GM12891 (cell line): Measurements from ENCODE around the gene ACKR3.

Experiments used
- DNase-seq: peaks from one replicate; pipeline ENCODE4 v3.0.0; 2011; ENCODE audit warnings: low spot score; ENCODE audit not compliant: insufficient read length
- FAIRE-seq: peaks from 2 replicates; lab custom pipeline; 2011; peaks lifted over from hg19 to GRCh38; lab: Jason Lieb, UNC
- PAX5 ChIP-seq: IDR thresholded peaks from 2 replicates; pipeline ENCODE4 v1.6.1; 2011; ENCODE audit warnings: low read length, moderate library complexity, mild to moderate bottlenecking; ENCODE audit not compliant: insufficient read depth, severe bottlenecking
- POLR2A ChIP-seq: IDR thresholded peaks from 2 replicates; pipeline ENCODE4 v1.6.1; 2011; ENCODE audit warnings: low read depth, low read length, control low read depth
- POLR2AphosphoS5 ChIP-seq: IDR thresholded peaks from 2 replicates; pipeline ENCODE4 v1.6.1; 2011; ENCODE audit warnings: low read depth, low read length, control low read depth
- POU2F2 ChIP-seq: IDR thresholded peaks from 2 replicates; pipeline ENCODE4 v1.6.1; 2011; ENCODE audit warnings: low read depth, mild to moderate bottlenecking, control low read depth, low read length, moderate library complexity
- SPI1 ChIP-seq: IDR thresholded peaks from 2 replicates; pipeline ENCODE4 v1.6.1; 2011; ENCODE audit warnings: low read depth, low read length, control low read depth
- TAF1 ChIP-seq: IDR thresholded peaks from 2 replicates; pipeline ENCODE4 v1.6.1; 2011; ENCODE audit warnings: low read depth, low read length, control low read depth

Gene ACKR3

DNA sequence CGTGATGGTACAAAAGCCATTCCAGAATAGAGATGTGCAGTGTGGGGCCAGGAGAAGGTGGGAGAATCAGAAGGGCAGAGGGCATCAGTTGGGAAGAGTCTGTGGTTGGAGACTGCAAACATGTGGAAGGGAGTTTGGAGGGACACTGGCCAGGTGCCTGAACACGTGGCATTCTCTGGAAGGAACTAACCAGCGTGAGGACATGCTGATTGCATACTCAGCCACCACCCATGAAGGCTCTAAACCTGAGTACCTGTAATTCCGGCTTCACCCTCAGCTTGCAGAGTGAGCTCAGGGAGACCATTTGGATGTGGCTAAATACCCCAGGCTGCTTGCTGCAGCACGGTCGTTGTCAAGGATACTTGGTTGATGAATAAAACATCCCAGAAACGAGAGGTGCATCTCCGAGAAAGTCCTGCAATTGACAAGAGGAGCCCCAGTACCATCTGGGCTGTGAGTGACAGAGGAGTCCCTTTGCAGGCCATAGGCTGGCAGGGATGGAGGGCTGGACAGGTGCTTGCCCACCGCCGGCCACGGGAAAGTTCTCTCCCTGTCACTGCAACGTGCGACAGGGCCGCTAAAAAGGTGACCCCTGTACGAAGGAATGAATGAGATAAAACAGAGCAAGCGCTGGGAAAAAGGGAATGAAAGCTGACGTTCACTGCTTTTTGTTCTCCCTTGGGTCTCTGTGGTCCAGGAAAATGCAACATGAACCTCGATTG lies 5.0 kb downstream of the ACKR3 start:
- FAIRE-seq (no peak), DNase-seq (no peak)
- no peak for TF ChIP-seq POLR2AphosphoS5
- no peak for TF ChIP-seq PAX5
- TF ChIP-seq POU2F2 = no peak
- TF ChIP-seq TAF1 = no peak
- TF ChIP-seq POLR2A = no peak

DNA sequence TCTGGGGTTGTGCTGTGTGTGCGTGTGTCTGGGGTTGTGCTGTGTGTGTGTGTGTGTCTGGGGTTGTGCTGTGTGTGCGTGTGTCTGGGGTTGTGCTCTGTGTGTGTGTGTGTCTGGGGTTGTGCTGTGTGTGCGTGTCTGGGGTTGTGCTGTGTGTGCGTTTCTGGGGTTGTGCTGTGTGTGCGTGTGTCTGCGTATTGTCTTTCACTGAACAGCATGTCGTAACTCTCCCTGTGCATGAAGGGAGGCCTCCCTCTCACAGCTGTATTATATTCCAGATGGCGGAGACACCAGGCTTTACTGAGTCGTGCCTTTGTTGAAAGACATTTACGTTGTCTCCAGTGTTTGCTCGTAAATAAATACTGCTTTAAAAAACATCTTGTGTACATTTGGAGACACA lies 5.9 kb downstream of the ACKR3 start:
- FAIRE-seq = no peak

DNA sequence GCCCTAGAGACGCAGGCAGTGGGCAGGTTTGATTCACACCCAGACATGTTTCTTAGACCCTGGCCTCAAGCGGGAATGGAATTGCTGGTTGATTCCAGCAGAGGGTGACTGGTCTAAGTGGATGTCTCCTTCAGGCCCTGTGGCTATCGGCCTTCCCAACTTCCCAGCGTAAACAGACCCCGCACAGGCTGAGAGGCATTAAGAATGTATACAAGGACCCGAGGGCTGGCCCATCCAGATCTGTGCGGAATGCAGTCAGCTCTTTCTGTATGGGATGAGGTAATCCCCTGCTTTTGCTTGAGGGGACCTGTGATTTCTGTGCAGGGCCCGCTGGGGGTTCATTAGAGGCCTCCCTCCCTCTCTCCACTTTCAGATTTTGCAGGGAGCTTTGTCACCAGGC lies 6.5 kb downstream of the ACKR3 start:
- DNase-seq (no peak), FAIRE-seq (no peak)
- TF ChIP-seq SPI1 = no peak

More for the DNA sequence above, 5.9 kb downstream of the ACKR3 start:
- TF ChIP-seq POU2F2 = no peak
- TF ChIP-seq PAX5 = no peak
- no peak for TF ChIP-seq POLR2A
- no peak for TF ChIP-seq POLR2AphosphoS5
- TF ChIP-seq TAF1 = no peak
- TF ChIP-seq SPI1 = no peak
- no peak for DNase-seq

DNA sequence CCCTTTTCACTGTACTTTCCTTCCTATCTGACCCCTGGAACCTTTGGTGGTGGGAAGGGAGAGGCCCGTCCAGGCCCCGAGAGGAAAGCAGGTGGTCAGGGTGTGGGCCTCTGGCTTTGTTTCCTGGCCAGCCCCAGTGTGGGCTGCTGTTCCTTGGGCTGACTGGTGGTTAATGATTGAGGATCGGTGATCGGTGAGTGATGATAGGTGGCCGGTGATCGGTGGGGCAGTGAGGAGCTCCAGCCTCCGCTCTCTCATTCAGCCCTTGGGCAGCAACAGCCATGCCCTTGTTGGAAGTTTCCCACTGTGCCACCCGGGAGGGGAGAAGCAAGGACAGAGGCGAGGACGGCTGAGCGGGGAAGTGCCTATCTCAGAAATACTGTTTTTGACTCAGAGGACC lies 7.3 kb downstream of the ACKR3 start:
- TF ChIP-seq PAX5 (no peak), TAF1 (no peak), POLR2A (no peak), SPI1 (no peak), POU2F2 (no peak), POLR2AphosphoS5 (no peak)
- DNase-seq = no peak
- FAIRE-seq = no peak

DNA sequence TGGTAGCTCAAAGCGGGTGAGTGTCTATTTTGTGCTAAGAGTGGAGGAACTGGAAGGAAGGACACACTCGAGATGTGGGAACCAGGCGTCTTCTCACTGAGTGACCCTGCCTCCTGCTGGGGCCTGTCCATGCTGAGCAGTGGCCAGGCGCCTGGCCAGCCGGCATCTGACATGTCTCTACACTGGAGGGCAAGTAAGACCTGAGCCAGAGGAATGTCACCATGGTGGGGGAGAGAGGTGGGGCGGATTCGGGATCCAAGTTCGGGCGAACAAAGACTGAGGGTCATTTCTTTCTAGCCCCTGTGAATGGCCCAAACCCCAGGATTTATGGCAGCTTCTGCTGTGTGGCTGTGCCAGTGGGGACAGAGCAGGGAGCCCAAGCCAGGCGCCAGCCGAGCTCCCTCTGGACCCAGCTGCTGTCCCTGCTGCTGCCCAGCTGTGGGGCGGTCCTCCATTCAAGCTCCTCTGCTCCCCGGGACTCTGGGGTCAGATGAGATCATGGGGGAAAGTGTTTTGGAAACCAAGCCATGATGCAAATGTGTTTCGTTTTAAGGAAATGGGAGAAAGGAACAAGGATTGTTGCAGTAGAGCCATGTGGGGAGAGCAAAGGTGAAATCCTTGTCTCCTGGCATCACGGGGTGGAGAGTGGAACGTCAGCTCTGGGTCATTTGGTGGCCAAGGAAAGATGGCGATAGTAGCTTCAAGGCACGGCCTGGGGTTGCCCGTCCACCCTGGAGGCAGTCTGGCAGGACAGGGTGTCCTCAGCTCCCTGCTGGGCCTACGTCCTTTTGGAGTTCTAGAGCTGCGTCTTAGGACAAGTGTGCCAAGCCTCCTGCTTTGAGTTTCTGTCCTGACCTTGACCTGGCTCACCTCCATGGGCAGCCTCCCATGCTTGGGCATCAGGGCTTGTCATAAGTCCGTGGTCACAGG lies 8.1 kb downstream of the ACKR3 start:
- DNase-seq = no peak
- no peak for FAIRE-seq
- TF ChIP-seq SPI1 (no peak), PAX5 (no peak), TAF1 (no peak), POLR2AphosphoS5 (no peak), POLR2A (no peak), POU2F2 (no peak)

DNA sequence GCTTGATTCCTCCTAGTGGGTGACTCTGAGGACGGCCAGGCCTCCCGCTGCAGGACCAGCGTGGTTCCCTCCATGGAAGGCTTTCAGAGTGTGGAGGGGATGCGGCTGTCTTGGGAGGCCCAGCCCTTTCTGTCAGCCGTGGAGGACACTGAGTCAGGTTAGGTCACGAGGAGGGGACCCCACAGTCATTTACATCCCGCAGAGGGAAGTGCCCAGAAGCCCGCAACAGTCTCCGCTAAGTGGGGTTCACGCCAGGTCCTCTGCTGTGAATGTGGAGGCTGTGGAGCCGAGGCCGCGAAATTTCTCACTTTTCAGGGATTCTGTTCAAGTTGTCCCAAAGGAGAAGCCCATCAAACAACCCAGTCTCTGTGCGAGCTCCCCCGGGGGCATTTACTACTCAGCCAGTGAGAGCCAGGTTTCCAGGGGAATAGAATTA lies 8.8 kb downstream of the ACKR3 start:
- FAIRE-seq (no peak), DNase-seq (no peak)
- no peak for TF ChIP-seq SPI1
- no peak for TF ChIP-seq PAX5
- no peak for TF ChIP-seq POLR2AphosphoS5
- TF ChIP-seq POU2F2 = no peak
- no peak for TF ChIP-seq TAF1
- no peak; the same call in 1 of the 2 replicates for TF ChIP-seq POLR2A

DNA sequence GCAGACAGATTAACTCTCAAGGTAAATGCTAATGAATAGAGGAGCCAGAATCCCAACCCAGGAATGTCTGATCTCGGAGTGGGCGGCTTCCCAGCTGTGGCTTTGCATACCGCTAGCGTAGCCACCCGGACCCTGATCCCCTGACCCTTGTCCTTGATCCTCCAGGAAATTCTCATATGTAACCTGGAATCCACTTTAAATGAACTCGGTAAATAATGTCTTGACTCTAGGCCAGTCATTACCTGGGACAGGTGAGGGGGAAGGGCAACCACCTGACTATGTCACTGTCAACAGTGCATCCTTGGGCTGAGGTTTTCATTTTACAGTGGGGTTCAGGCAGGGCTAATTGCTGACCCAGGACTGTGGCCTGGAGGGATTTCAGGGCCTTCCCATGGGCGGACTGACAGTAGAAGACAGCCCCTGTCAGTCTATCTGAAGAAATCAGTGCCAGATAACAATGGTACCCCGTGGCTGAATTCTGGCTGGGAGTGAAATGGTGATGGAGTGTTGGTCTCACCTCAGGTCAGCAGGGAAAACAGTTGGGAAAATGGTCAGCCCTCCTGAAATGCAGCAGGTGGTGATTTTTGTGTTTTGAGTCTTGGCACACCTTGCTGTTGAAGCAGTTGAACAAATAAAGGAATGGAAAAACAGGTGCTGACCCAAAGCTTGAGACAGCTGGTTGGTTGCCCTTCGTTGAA lies 9.6 kb downstream of the ACKR3 start:
- no peak for FAIRE-seq

DNA sequence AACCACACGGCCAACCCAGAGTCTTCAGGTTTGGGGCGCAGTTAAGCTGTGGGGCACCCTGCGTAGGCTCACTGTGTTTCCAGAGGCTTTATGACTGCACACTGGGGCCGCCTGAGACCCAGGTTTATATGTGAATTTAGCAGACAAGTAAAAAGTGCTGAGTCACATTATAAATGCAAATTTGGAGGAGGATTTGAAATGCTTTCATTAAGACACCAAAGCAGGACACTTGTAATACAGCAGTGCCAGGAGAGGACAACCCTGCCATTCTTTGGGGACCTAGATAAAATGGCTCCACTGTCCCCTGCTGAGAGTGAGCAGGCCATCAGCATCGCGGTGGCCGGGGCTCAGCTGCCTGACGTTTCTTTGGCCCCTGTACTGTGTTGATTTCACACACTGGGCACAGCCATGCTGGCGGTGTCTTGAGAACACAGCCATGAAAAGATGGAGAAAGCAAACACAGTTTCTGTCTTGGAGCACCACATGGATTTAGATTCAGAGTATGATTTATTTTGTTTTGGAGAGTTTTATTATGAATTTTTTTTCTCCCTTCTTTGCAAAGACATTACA lies 10.2 kb downstream of the ACKR3 start:
- FAIRE-seq (no peak), DNase-seq (no peak)
- TF ChIP-seq TAF1 (no peak), SPI1 (no peak), POU2F2 (no peak), POLR2A (no peak), PAX5 (no peak), POLR2AphosphoS5 (no peak)

More for the DNA sequence above, 9.6 kb downstream of the ACKR3 start:
- DNase-seq = no peak
- TF ChIP-seq POLR2A (no peak), SPI1 (no peak), POU2F2 (no peak), POLR2AphosphoS5 (no peak), PAX5 (no peak), TAF1 (no peak)
